K562 (cell line): ENCODE data around the gene WWOX. TPM values are rescaled to one million over a fixed set of nuclear protein-coding genes. Genes with fewer than 3 reads are reported as not detected.

ENCODE experiments used
- ATAC-seq: fragments of 200-7000 bp; cut with Tn5 transposase; 3 replicates; pipeline ENCODE4 v1.9.1; 2020; ENCODE audit warnings: moderate library complexity
- BruUV-seq: library from RNA; stranded (reverse); fragments of 400-500 nt; replicated peaks from 2 replicates; lab custom pipeline; 2021; lab: Mats Ljungman, UMichigan
- CTCF ChIA-PET: fragments of 300-600 bp; formaldehyde crosslinking; extraction: SDS; loops from one replicate; lab custom pipeline; 2021; ENCODE audit warnings: low intra/inter-chr PET ratio; lab: Yijun Ruan, JAX
- POLR2A ChIA-PET: fragments of 300-600, 350-650 bp; sonication (Branson Sonifier 250); formaldehyde crosslinking; extraction: SDS; loops from one replicate; lab custom pipeline; 2021; ENCODE audit warnings: antibody characterized with exemption, inconsistent platforms; lab: Yijun Ruan, JAX
- DNase-seq, 4 experiments: peaks; one replicate each; pipeline versions ENCODE4 v3.0.0 to v3.0.0-alpha.2; 2011 to 2018; ENCODE audit warnings: low spot score in 3 of 4, mixed read lengths in 3 of 4; ENCODE audit errors: extremely low read depth in 1 of 4
- FAIRE-seq: peaks from 2 replicates; lab custom pipeline; 2011; peaks lifted over from hg19 to GRCh38; lab: Jason Lieb, UNC
- H2AFZ ChIP-seq: 2 replicates; pipeline ENCODE4 v1.6.0; 2011; ENCODE audit warnings: low read depth, low read length, control low read depth, inconsistent platforms
- H3K27ac ChIP-seq: fragments of 200-600 bp; 3 replicates; pipeline ENCODE4 v1.8.0; 2011; ENCODE audit warnings: low read depth, mild to moderate bottlenecking, control low read depth, inconsistent platforms, low read length, moderate library complexity, mixed read lengths; ENCODE audit errors: extremely low read depth
- H3K27me3 ChIP-seq, 2 experiments: fragments of 300-600 bp in 1 of 2; 2 replicates in 1 of 2; 3 replicates in 1 of 2; pipeline versions ENCODE4 v1.6.0 to v1.8.0; 2011; ENCODE audit warnings: inconsistent platforms in 2 of 2, low read length in 2 of 2, mild to moderate bottlenecking in 1 of 2, mixed read lengths in 1 of 2, moderate library complexity in 1 of 2; ENCODE audit not compliant: control insufficient read depth in 2 of 2, insufficient read depth in 2 of 2
- H3K36me3 ChIP-seq: fragments of 300-600 bp; 3 replicates; pipeline ENCODE4 v1.8.0; 2011; ENCODE audit warnings: mild to moderate bottlenecking, low read length, inconsistent platforms; ENCODE audit not compliant: control insufficient read depth, insufficient read depth
- H3K4me1 ChIP-seq, 2 experiments: fragments of 200-600 bp in 1 of 2; replicated peaks in 1 of 2; 2 replicates in 1 of 2; 3 replicates in 1 of 2; pipeline versions ENCODE4 v1.5.1 to v1.8.0; 2011; ENCODE audit warnings: inconsistent platforms in 2 of 2, low read length in 2 of 2, mild to moderate bottlenecking in 1 of 2, mixed read lengths in 1 of 2, moderate library complexity in 1 of 2; ENCODE audit not compliant: control insufficient read depth in 2 of 2, insufficient read depth in 2 of 2
- H3K4me2 ChIP-seq: 2 replicates; pipeline ENCODE4 v1.6.1; 2011; ENCODE audit warnings: low read length, control low read depth, inconsistent platforms, mixed read lengths; ENCODE audit not compliant: insufficient read depth
- H3K4me3 ChIP-seq: fragments of 200-600 bp; sonication (generic), shearing (Covaris generic); 2 replicates; pipeline ENCODE4 v1.5.1; 2016; ENCODE audit warnings: control low read depth, inconsistent platforms
- H3K79me2 ChIP-seq: fragments of 200-600 bp; 3 replicates; pipeline ENCODE4 v1.8.0; 2011; ENCODE audit warnings: low read length, inconsistent platforms; ENCODE audit not compliant: control insufficient read depth, insufficient read depth
- H3K9ac ChIP-seq, 2 experiments: 2 replicates each; pipeline versions ENCODE4 v1.6.0 to v1.6.1; 2011; ENCODE audit warnings: low read depth in 2 of 2, low read length in 2 of 2, control low read depth in 1 of 2, inconsistent platforms in 1 of 2, mild to moderate bottlenecking in 1 of 2, mixed read lengths in 1 of 2; ENCODE audit not compliant: insufficient read depth in 1 of 2
- H3K9me1 ChIP-seq: one replicate; pipeline ENCODE4 v1.6.0; 2011; ENCODE audit warnings: inconsistent platforms, mild to moderate bottlenecking, low read length, moderate library complexity; ENCODE audit not compliant: control insufficient read depth, insufficient read depth
- H3K9me3 ChIP-seq: replicated peaks from 2 replicates; pipeline ENCODE4 v1.5.1; 2011; ENCODE audit warnings: low read depth, low read length, inconsistent platforms; ENCODE audit not compliant: control insufficient read depth, insufficient read depth
- H4K20me1 ChIP-seq: replicated peaks from 2 replicates; pipeline ENCODE4 v1.6.1; 2011; ENCODE audit warnings: low read length, inconsistent platforms, mixed read lengths; ENCODE audit not compliant: control insufficient read depth, insufficient read depth
- ATF7 ChIP-seq: fragments of 450-650 bp; IDR thresholded peaks from 2 replicates; pipeline ENCODE4 v1.7.1; 2014; ENCODE audit warnings: mild to moderate bottlenecking, moderate library complexity
- FUS ChIP-seq: fragments of 200-400 bp; formaldehyde crosslinking; optimal IDR thresholded peaks from 2 replicates; pipeline ENCODE3; 2017; ENCODE audit warnings: low read depth, low read length
- HDAC2 ChIP-seq: fragments of 450-650 bp; IDR thresholded peaks from 2 replicates; pipeline ENCODE4 v1.6.1; 2016; ENCODE audit warnings: mild to moderate bottlenecking
- HMGN3 ChIP-seq: IDR thresholded peaks from 2 replicates; pipeline ENCODE4 v1.6.1; 2011; ENCODE audit warnings: borderline replicate concordance, low read depth, mild to moderate bottlenecking, mixed read lengths, low read length; ENCODE audit not compliant: insufficient read length; ENCODE audit errors: extremely low read depth
- MTF1 ChIP-seq: fragments of 250-450 bp; sonication (Bioruptor Pico); IDR thresholded peaks from 2 replicates; pipeline ENCODE4 v1.9.0; 2021; ENCODE audit warnings: moderate library complexity, mild to moderate bottlenecking, inconsistent platforms, borderline replicate concordance
- YY1 ChIP-seq, 3 experiments: IDR thresholded peaks; 2 replicates each; pipeline ENCODE4 v1.6.1; 2011; ENCODE audit warnings: low read length in 2 of 3, mild to moderate bottlenecking in 2 of 3, moderate library complexity in 2 of 3, borderline replicate concordance in 1 of 3, control low read depth in 1 of 3, low read depth in 1 of 3; ENCODE audit not compliant: insufficient read depth in 3 of 3, insufficient replicate concordance in 2 of 3, control insufficient read depth in 1 of 3, insufficient read length in 1 of 3; ENCODE audit errors: extremely low read depth in 1 of 3
- ZNF12 ChIP-seq: sonication (generic); formaldehyde crosslinking; IDR thresholded peaks from 2 replicates; pipeline ENCODE4 v1.4.0; 2020; ENCODE audit warnings: mild to moderate bottlenecking, missing genetic modification reagents
- ZNF121 ChIP-seq: sonication (generic); formaldehyde crosslinking; conservative IDR thresholded peaks from 2 replicates; pipeline ENCODE4 v1.8.0; 2022; ENCODE audit warnings: missing genetic modification reagents
- ZNF77 ChIP-seq: fragments of 250-450 bp; sonication (Bioruptor Pico); IDR thresholded peaks from 2 replicates; pipeline ENCODE4 v1.5.0; 2020
- WGBS: fragments of 100-300 bp; shearing (Covaris generic); methylation state at CpG from one replicate; pipeline ENCODE4 v1.1.6; 2016; ENCODE audit warnings: low coverage, mixed read lengths; ENCODE audit not compliant: insufficient coverage; ENCODE audit errors: missing lambda C conversion rate; 5-methylcytosine and 5-hydroxymethylcytosine counted together
- in situ Hi-C: fragments of 300-500 bp; cut with MboI; formaldehyde crosslinking; loops from 4 replicates; pipeline ENCODE4 v1.15.0; 2018; ENCODE audit warnings: inconsistent platforms, mixed read lengths
- intact Hi-C: fragments of 100-400 bp; cut with micrococcal nuclease; formaldehyde crosslinking; loops from 2 replicates; pipeline ENCODE4 v1.14.2; 2022
- polyA plus RNA-seq, 8 experiments: library from polyadenylated mRNA; depleted of rRNA in 4 of 8; stranded (reverse) in 5 of 8; unstranded in 3 of 8; fragments of >200 nt; fragmentation: Nextera tagmentation in 2 of 8; fragmentation: Illumina TruSeq in 1 of 8; extraction: Ambion mirVana in 2 of 8; extraction: Trizol in 1 of 8; gene quantifications; 2 replicates each; pipeline versions ENCODE4 v1.2.1 to v1.2.3, GENCODE V29; 2011 to 2014; ENCODE audit warnings: inconsistent platforms in 1 of 8, missing spikeins in 1 of 8
- total RNA-seq, 7 experiments: library from RNA; depleted of rRNA in 6 of 7; stranded (reverse); fragments of >200 nt in 6 of 7; fragmentation: Illumina TruSeq in 2 of 7; extraction: Trizol in 2 of 7; gene quantifications; 2 replicates each; pipeline versions ENCODE4 v1.2.1 to v1.2.3, GENCODE V29; 2011 to 2021; ENCODE audit warnings: low replicate concordance in 1 of 7
- TF ChIP-seq, protein P1 (sequence below), 2 experiments: fragments of 250-450 bp in 1 of 2; fragments of 450-650 bp in 1 of 2; sonication (Bioruptor Pico) in 1 of 2; IDR thresholded peaks; 2 replicates each; pipeline versions ENCODE4 v1.6.1 to v1.8.0; 2016 to 2021; ENCODE audit warnings: mild to moderate bottlenecking in 2 of 2, moderate library complexity in 2 of 2, missing compliant biosample characterization in 1 of 2, missing genetic modification characterization in 1 of 2

The WWOX gene
- total and polyA plus RNA-seq, 9 of the 15 experiments (the other 6 are each of a cell fraction or from before 2014, with no cell fraction given), result 1.6 to 22.7 (median 8.1) TPM

- Histone ChIP-seq H3K4me2 (no peak overlapping the region), H3K9ac (no peak overlapping the region), H3K36me3 (no peaks in the 10 kb centered on the region), H3K4me3 (no peak overlapping the region), H3K27me3 (peaks cover 2 to 7% of the 10 kb centered on the region in 2 experiments; a peak in 2 of 5 replicates), H3K79me2 (no peaks in the 10 kb centered on the region), H3K4me1 (no peaks in the 10 kb centered on the region), H3K9me1 (no peaks in the 10 kb centered on the region), H2AFZ (no peak overlapping the region), H3K9me3 (no peaks in the 10 kb centered on the region), H3K27ac (no peak overlapping the region), H4K20me1 (no peaks in the 10 kb centered on the region; the same call in 1 of the 2 replicates)
- ChIA-PET CTCF (no interaction called here), POLR2A (no interaction called here)
- DNase-seq, result no peak
- FAIRE-seq, result no peak
- no peak for ATAC-seq
- in situ Hi-C loops, result no loop called here
- BruUV-seq, result no TSS peak
- TF ChIP-seq ATF7 (no peak), YY1 (IDR thresholded peaks at IDR 0.05; ENCODE audit: borderline replicate concordance in 1 of 3, control insufficient read depth in 1 of 3, extremely low read depth in 1 of 3, insufficient read depth in 3 of 3, insufficient read length in 1 of 3, insufficient replicate concordance in 2 of 3, low read depth in 1 of 3, low read length in 2 of 3) (no peak), ZNF12 (no peak), ZNF121 (CRISPR knock-in tag) (no peak), HDAC2 (no peak), ZNF77 (CRISPR knock-in tag) (no peak), FUS (no peak), HMGN3 (no peak), MTF1 (CRISPR knock-in tag) (no peak)
- TF ChIP-seq, protein P1, sequence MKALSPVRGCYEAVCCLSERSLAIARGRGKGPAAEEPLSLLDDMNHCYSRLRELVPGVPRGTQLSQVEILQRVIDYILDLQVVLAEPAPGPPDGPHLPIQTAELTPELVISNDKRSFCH (CRISPR knock-in tag; IDR thresholded peaks at IDR 0.05), result no peak
- TF ChIP-seq, protein P1 (tag; IDR thresholded peaks at IDR 0.05), result no peak
- intact Hi-C loops, result no loop called here
- under 1% methylated on average over 9 of the region's 9 CpGs for WGBS
Measured at GRCh38 chr16:78830599-78830998, 731.1 kb downstream of the WWOX start.
